ENCODE measurements around the gene SULT1A3.
"Not testable (repeated sequence)": the region's sequence is repeated elsewhere in the genome, so short reads cannot be mapped to it uniquely, and the experiment has no call there.

SULT1A3 gene

GRCh38 chr16:30205541-30206236 is 6.6 kb downstream of the SULT1A3 start:
- not testable (repeated sequence) for H3K4me3 Mint-ChIP-seq, H3K36me3 Mint-ChIP-seq, H3K27ac Mint-ChIP-seq, H3K4me1 Mint-ChIP-seq, H3K27me3 Mint-ChIP-seq, H3K9me3 Mint-ChIP-seq

GRCh38 chr16:30206252-30206651 is 7.2 kb downstream of the SULT1A3 start:
- not testable (repeated sequence) for H3K36me3 Mint-ChIP-seq, H3K27me3 Mint-ChIP-seq, H3K9me3 Mint-ChIP-seq, H3K4me1 Mint-ChIP-seq, H3K4me3 Mint-ChIP-seq, H3K27ac Mint-ChIP-seq

GRCh38 chr16:30207063-30207704 is 8.1 kb downstream of the SULT1A3 start:
- not testable (repeated sequence) for H3K27ac Mint-ChIP-seq, H3K27me3 Mint-ChIP-seq, H3K9me3 Mint-ChIP-seq, H3K4me1 Mint-ChIP-seq, H3K36me3 Mint-ChIP-seq, H3K4me3 Mint-ChIP-seq

- not testable (repeated sequence) for H3K4me3 Mint-ChIP-seq, H3K27ac Mint-ChIP-seq, H3K4me1 Mint-ChIP-seq, H3K9me3 Mint-ChIP-seq, H3K27me3 Mint-ChIP-seq, H3K36me3 Mint-ChIP-seq
These were observed 10.0 kb downstream of the SULT1A3 start for GRCh38 chr16:30209032-30209431.

GRCh38 chr16:30211414-30211813 is 12.4 kb downstream of the SULT1A3 start:
- H3K4me1 Mint-ChIP-seq, H3K36me3 Mint-ChIP-seq, H3K27ac Mint-ChIP-seq, H3K9me3 Mint-ChIP-seq, H3K27me3 Mint-ChIP-seq, H3K4me3 Mint-ChIP-seq: not testable (repeated sequence)

GRCh38 chr16:30217082-30217481 is 18.0 kb downstream of the SULT1A3 start:
- H3K4me1 Mint-ChIP-seq, H3K27me3 Mint-ChIP-seq, H3K4me3 Mint-ChIP-seq, H3K36me3 Mint-ChIP-seq, H3K9me3 Mint-ChIP-seq, H3K27ac Mint-ChIP-seq: not testable (repeated sequence)

- not testable (repeated sequence) for H3K4me3 Mint-ChIP-seq, H3K27ac Mint-ChIP-seq, H3K4me1 Mint-ChIP-seq, H3K36me3 Mint-ChIP-seq, H3K27me3 Mint-ChIP-seq, H3K9me3 Mint-ChIP-seq
These were observed 49.3 kb downstream of the SULT1A3 start, which contains the start of gene NPIPB13 for GRCh38 chr16:30248379-30248778. Gene NPIPB13 (minus strand): TSS chr16:30248479. CDS start chr16:30245573, 2,906 bp downstream.

Measured in activated naive CD4-positive, alpha-beta T cell treated with anti-CD3 and anti-CD28 coated beads, Interleukin-2, amount 50 U/mL, for 24 hours (primary cell).